GM21717 (cell line): ENCODE measurements around the gene ZNF440.
"Not testable (repeated sequence)": the region's sequence is repeated elsewhere in the genome, so short reads cannot be mapped to it uniquely, and the experiment has no call there.

ENCODE experiments used
- ATAC-seq: cut with Tn5 transposase; IDR thresholded peaks from one replicate; pipeline ENCODE4 v1.9.1; 2021; ENCODE audit warnings: mild to moderate bottlenecking, moderate library complexity; ENCODE audit not compliant: unreplicated experiment

Gene ZNF440

DNA sequence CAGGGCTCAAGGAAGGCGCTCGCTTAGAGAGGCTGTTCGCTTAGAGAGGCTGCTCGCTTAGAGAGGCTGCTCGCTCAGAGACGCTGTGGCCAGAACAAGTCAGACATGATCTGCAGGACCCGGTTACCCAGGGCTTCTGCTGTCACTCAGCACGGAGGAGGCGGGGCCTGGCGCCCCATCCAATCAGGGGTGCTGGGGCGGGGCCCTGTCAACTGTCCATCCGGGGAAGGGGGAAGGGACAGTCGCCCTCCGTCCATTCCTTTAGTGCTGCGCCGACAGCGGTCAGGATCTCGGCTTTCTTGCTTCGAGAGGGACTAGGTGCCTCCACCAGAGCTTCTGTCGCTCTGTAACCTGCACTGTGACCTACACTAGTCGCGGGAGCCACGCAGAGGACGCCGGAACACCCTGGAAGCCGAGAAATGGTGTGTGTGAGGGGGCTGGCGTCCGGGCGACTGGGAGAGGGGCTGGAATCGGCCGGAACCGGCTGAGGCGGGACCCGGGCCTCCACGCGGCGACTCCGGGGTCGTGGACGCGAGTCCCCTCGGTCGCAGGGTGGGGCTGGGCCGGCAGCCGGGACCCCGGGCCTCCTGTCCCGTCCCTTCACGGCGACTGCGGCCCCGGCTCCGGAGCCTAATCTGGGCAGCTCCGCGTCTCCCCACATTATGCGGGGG is at the start of gene ZNF440:
Gene ZNF440, plus strand, starts transcription at position 245 of the 671 bp plus-strand sequence. Its CDS starts 175 bp downstream, at position 420.
- ATAC-seq, result peak; percentile 95

DNA sequence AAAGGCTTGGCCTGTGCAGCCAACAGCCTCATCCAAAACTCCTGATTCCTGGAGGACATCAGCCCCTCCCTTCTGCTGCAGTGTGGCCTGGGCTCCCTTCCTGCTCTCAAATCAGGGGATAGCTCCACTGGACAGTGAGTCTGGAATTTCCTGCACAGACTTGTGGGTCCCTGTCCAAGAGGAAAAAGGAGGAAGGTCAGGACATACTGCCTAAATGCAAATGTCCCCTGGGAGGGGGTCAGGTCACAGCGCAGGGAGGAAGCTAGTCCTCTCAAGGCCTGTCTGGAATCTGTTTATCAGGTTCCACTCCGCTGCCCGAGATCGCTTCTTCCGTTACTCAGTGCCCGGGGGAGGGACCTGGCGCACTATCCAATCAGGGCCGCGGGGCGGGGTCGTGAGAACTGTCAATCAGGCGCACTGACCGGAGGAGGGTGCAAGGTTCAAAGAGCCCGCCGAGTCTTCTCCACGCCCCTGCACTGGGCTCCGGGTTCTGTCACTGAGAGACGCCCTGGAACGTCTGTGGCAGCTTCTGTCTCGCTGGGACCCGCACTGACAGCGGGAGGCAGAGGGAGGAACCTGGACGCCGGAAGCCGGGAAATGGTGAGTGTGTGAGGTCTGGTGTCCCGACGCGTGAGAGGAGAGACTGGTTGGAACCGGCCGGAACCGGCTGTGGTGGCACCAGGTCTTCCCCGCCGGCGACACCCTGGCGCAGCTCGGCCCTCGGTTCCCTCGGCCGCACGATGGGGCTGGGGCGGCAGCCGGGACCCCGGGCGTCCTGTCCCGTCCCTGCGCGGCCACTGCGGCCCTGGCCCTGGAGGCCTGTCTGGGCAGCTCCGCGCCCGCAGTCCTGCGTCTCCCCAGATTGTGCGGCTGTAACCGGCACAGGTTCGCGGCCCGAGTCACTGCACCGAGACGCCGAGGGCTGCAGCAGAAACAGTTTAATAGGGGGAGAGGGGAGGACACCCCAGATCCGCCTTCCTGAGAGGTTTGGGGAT is 47.2 kb upstream of the ZNF440 start, which contains the start of gene ZNF441:
Gene ZNF441, plus strand, starts transcription at position 404 of the 995 bp plus-strand sequence. Its CDS starts 194 bp downstream, at position 598.
- ATAC-seq, result peak; percentile 83

DNA sequence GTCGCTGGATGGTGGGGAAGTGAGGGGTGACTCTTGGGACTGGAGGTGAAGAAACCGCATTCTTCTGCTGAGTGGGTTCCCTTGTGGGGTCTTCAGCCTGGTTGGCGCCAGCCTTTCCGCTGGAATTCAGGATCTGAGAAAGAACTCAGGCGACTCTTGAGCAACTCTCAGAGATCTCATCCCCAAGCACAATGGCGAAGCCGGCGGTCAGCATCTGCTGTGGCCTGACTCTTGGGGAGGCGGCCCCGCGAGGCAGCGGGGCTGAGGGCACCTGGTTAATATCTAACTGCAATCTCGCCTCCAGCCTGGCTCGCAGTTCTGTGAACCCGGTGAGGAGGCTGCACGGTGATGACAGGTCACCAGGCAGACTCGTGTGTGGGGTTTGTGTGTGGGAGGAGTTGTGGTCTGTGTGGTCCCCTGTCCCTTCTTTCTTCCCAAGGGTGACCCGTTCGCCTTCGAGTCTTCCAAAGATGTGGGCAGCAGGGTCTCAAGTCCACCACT is 46.4 kb upstream of the ZNF440 start:
- ATAC-seq, result peak; percentile 27

DNA sequence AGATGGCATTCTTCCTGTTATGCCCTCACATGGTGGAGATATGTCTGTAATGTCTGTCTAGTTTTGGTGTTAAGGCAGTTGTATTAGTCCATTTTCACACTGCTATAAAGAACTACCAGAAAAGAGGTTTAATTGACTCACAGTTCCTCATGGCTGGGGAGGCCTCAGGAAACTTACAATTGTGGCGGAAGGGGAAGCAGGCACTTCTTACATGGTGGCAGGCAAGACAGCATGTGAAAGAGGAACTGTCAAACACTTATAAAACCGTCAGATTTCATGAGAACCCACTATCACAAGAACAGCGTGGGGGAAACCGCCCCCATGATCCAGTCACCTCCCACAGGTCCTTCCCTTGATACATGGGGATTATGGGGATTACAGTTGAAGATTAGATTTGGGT is 44.1 kb upstream of the ZNF440 start:
- ATAC-seq, result no peak

DNA sequence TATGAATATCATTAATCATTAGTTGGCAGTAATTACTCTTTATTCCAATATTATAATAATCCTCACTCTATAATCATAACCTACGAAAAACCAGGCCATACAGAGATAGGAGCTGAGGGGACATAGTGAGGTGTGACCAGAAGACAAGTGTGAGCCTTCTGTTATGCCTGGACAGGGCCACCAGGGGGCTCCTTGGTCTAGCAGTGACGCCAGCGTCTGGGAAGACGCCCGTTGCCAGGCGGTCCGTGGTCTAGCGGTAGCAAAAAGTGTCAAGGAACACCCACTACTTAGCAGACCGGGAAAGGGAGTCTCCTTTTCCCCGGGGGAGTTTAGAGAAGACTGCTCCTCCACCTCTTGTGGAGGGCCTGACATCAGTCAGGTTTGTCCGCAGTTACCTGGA is 42.6 kb upstream of the ZNF440 start:
- ATAC-seq, result not testable (repeated sequence)

DNA sequence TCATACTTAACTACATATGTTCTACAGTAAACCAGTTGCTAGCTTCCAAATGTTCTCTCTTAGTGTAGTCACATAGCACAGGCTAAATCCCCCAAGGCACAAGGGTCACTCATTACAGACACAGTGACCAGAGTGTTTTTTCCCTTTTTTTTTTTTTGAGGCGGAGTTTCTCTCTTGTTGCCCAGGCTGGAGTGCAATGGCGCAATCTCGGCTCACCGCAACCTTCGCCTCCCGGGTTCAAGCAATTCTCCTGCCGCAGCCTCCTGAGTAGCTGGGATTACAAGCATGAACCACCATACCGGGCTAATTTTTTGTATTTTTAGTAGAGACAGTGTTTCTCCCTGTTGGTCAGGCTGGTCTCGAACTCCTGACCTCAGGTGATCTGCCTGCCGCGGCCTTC is 37.4 kb upstream of the ZNF440 start:
- ATAC-seq, result not testable (repeated sequence)

DNA sequence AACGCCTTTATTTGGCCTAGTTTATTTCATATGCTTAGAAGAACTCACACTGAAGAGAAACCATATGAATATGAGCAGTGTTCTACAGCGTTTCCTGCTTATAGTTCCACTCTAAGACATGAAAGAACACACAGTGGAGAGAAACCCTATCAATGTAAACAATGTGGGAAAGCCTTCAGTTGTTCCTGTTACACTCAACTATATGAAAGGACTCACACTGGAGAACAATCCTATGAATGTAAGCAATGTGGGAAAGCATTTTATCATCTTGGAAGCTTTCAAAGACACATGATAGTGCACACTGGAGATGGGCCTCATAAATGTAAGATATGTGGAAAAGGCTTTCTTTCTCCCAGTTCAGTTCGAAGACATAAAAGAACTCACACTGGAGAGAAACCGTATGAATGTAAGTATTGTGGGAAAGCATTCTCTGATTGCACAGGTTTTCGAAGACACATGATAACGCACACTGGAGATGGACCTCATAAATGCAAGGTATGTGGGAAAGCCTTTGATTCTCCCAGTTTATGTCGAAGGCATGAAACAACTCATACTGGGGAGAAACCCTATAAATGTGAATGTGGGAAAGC is 33.5 kb upstream of the ZNF440 start:
- ATAC-seq, result no peak

DNA sequence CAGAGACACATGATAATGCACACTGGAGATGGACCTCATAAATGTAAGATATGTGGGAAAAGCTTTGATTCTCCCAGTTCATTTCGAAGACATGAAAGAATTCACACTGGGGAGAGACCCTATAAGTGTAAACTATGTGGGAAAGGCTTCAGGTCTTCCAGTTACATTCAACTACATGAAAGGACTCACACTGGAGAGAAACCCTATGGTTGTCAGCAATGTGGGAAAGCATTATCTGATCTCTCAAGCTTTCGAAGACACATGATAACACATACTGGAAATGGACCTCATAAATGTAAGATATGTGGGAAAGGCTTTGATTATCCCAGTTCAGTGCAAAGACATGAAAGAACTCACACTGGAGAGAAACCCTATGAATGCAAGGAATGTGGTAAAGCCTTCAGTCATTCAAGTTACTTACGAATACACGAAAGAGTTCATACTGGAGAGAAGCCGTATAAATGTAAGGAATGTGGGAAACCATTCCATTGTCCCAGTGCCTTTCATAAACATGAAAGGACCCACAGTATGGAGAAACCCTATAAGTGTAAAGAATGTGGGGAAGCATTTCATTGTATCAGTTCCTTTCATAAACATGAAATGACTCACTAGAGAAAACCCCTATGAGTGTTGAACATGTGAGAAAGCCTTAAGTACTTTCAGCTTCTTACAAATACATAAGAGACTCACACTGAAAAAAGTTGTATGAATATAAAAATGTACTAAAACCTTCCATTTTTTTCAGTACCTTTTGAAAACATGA is 32.6 kb upstream of the ZNF440 start:
- ATAC-seq, result no peak

DNA sequence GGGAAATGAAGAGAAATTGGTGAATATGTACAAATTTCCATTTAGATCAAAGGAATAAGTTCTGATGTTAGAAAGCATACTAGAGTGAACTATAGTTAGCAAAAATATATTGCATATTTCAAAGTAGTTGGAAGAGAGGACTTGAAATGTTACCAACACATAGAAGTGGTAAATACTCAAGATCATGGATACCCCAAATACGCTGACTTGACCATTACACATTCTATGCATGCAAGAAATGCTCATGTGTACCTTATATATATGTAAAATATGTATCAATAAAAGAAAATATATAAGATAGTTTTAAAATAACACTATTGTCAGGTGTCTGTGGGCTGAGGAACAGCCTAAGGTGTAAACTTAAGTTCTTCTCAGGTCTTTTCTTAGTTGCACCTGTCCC is 30.3 kb upstream of the ZNF440 start:
- no peak for ATAC-seq

DNA sequence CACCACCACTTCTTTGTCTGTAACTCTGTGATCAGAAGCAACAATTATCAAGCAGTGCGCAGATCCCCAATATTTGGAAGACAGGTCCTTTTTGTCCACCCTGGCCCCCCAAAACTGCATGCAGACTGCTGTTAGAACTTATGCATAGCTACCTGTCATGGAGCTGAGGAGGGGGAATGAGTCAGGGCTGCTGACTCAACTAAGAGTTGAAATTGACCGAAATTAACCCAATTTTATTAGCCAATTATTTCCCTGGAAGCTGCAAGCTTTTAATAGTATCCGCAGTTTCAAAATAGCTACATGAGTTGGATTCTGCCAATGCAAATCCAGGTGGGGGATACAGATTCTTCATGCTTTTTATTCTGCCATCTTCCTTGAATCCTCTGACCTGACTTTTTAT is 29.7 kb upstream of the ZNF440 start:
- no peak for ATAC-seq

DNA sequence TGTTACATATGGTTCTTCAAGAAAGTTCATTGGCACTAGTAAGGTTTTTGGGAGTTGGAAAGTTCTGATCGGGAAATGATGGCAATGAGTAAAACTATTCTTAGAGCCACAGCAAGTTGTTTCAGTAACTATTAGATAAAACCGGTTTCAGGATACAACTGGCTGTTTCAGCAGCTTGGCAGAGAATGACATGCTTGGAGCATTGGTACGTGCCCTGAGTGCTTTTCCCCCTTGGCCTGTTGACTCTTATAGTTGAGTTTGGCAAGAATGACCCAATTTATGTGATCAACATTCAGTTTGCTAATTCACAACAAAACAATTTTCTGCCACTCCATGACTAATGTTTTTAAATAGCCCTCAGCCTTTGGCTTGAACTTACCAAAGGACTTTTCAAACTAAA is 26.5 kb upstream of the ZNF440 start:
- ATAC-seq, result no peak

DNA sequence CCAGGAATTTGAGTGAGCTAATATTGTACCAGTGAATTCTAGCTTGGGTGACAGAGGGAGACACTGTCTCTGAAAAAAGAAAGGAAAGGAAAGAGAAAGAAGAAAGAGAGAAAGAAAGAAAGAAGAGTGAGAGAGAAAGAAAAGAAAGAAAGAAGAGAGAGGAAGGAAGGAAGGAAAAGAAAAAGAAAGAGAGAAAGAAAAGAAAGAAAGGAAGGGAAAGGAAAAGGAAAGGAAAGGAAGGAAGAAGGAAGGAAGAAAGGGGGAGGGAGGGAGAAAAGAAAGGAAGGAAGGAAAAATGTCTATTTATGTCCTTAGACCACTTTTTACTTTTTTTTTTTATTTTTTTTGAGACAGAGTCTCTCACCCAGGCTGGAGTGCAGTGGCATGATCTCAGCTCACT is 21.1 kb upstream of the ZNF440 start:
- no peak for ATAC-seq

DNA sequence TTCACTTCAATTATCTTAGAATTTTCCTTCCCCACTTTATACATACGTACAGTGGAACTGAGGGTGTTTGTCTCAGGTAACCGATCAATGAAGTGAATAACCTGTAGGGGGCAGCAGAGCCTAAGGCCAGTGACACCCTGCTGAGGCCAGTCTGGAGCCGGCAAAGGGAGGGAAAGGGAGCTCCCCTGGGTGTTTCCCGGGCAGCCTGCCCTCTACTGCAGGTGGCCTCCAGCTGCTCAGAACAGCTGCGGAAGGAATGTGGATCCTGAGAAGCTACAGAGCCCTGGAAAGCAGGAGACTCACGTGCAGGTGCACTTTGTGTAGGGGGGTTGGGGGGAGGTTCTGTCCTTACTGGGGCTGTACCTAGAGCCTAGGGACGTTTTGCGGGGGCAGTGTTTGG is 16.6 kb upstream of the ZNF440 start:
- ATAC-seq, result peak; percentile 62

DNA sequence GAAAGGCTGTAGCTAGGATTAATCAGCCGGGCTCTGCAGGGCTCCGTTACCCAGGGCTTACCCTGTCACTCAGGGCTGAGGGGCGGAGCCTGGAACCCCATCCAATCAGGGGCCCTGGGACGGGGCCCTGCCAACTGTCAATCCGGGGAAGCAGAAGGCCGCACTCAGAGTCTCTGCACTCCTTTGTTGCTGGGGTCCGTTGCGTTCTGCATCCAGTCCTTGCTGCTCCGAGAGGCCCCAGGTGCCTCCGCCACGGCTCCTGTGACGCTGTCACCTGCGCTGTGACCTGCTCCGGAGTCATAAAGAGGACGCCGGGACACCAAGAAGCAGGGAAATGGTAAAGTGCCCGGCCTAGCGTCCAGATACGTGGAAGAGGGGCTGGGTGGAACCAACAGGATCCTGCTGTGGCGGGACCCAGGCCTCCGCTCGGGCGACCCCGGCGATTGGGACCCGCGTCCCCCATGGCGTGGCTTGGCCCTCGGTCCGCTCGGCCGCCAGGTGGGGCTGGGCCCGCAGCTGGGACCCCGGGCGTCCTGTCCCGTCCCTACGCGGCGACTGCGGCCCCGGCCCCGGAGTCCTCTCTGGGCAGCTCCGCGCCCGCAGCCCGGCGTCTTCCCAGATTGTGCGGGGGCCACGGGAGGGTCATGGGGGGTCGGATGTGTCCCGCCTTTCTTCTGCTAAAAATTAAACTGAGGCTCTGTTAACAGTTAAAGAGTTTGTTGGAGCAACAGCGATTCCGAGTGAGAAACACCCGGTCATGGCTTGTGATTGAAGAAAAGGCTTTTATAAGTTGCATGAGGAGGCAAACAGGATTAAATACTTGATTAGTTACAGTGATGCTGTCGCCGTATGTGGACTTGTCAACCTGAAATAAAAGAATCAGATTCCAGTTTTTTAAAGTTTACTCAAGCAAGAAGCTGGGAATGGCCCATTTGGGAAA is 15.4 kb upstream of the ZNF440 start, which contains the start of gene ZNF491:
Gene ZNF491, plus strand, starts transcription at position 133 of the 940 bp plus-strand sequence. CDS start 7,431 bp downstream, outside the sequence.
- peak; percentile 89 for ATAC-seq

DNA sequence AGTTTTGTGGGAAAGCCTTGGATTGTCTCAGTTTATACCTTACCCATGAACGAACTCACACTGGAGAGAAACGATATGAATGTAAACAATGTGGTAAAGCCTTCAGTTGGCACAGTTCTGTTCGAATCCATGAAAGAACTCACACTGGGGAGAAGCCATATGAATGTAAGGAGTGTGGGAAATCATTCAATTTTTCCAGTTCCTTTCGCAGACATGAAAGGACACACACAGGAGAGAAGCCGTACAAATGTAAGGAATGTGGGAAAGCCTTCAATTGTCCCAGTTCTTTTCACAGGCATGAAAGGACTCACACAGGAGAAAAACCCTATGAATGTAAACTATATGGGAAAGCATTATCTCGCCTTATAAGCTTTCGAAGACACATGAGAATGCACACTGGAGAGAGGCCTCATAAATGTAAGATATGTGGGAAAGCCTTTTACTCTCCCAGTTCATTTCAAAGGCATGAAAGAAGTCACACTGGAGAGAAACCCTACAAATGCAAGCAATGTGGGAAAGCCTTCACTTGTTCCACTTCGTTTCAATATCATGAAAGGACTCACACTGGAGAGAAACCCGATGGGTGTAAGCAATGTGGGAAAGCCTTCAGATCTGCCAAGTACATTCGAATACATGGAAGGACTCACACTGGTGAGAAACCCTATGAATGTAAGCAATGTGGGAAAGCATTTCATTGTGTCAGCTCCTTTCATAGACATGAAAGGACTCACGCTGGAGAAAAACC is 7.5 kb upstream of the ZNF440 start:
- no peak for ATAC-seq

DNA sequence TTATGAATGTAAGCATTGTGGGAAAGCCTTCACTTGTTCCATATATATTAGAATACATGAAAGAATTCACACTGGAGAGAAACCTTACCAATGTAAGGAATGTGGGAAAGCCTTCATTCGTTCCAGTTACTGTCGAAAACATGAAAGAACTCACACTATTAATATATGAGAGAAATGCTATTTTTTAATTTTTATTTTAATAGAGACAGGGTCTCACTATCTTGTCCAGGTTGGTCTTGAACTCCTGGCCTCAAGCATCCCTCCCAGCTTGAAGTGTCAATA is 7.0 kb upstream of the ZNF440 start:
- ATAC-seq, result no peak

DNA sequence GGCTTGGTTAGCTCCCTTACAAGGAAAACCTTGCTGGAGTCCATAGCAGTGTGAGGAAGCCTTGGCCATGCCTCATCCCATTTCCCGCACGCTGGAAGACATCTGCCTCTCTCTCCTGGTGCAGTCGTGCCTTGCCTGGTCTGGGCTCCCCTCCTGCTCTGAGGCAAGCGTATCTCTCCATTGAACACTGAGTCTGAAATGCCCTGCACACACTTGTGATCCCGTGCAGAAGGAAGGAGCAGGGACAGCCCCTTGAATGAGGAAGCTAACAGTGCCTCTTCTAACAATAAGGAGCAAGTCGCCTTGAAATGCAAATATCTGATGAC is 407 bp upstream of the ZNF440 start:
- peak; percentile 37 for ATAC-seq

DNA sequence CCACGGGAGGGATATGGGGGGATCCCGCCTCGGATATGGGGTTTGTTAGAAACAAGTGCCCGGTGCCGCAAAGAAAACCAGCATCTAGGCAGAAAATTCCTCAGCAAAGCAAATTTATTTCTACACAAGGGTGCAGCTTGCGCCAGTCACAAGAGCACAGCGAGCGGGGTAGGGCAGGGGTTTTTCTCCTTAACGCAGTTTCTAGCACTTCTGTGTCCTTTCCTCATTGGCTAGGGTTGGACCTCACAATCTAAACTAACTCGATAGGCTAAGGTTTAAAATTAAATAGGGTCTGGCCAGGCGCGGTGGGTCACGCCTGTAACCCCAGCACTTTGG is 595 bp downstream of the ZNF440 start:
- ATAC-seq, result no peak

DNA sequence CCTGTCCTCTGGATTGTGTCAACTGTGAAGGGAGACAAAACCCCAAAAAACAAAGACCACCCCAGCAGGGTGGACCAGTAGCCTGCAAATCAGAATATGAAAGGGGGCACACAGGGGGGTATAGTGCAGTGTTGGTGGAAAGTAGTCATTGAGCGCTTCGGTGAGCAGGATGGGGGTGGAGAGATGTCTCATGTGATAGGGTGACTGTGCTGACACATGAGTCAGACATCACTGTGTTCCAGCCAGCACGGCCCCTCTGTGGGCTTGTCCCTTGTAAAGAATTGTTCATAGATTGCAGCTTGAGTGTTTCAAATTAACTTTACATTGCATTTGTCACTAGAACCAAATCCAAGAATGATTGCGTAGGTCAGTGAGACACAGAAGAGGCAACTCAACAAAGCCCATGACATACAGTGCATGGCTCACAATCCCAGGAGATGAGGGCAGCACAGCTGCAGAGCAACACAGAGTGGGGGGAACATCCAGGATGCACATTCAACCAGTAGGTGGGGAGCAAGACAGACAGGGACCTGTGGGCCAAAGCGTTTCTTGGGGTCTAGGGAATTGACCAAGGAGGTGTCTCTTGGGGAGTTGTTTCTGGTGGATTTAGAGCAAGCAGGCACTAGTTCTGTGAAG is 7.5 kb downstream of the ZNF440 start:
- no peak for ATAC-seq
